HepG2 (cell line): Measurements from ENCODE around the gene ATP6V1C2. TPM values are rescaled to one million over a fixed set of nuclear protein-coding genes. Genes with fewer than 3 reads are reported as not detected.

ENCODE experiments used
- ARNTL ChIP-seq: sonication (generic); formaldehyde crosslinking; IDR thresholded peaks from 2 replicates; pipeline ENCODE4 v1.4.0; 2020; ENCODE audit warnings: mild to moderate bottlenecking, missing genetic modification reagents
- BRF2 ChIP-seq: sonication (generic); formaldehyde crosslinking; IDR thresholded peaks from 2 replicates; pipeline ENCODE4 v1.8.1; 2022; ENCODE audit warnings: mild to moderate bottlenecking, missing genetic modification reagents
- CHD2 ChIP-seq: IDR thresholded peaks from 2 replicates; pipeline ENCODE4 v1.6.1; 2011; ENCODE audit warnings: low read depth, low read length, improper control_type of control experiment
- HOXA5 ChIP-seq: sonication (generic); formaldehyde crosslinking; IDR thresholded peaks from 2 replicates; pipeline ENCODE4 v1.4.0; 2020; ENCODE audit warnings: missing genetic modification reagents
- KAT7 ChIP-seq: IDR thresholded peaks from 2 replicates; pipeline ENCODE4 v1.6.1; 2018; ENCODE audit warnings: borderline replicate concordance, missing compliant biosample characterization
- PRDM15 ChIP-seq: sonication (generic); formaldehyde crosslinking; IDR thresholded peaks from 2 replicates; pipeline ENCODE4 v1.4.0; 2020; ENCODE audit warnings: missing genetic modification reagents
- TAF1 ChIP-seq: sonication (generic); formaldehyde crosslinking; IDR thresholded peaks from 2 replicates; pipeline ENCODE4 v1.4.0; 2020; ENCODE audit warnings: missing genetic modification reagents
- TGIF2 ChIP-seq: IDR thresholded peaks from 2 replicates; pipeline ENCODE4 v1.6.1; 2016; ENCODE audit warnings: control low read depth, missing compliant biosample characterization
- THAP9 ChIP-seq: sonication (generic); formaldehyde crosslinking; IDR thresholded peaks from 2 replicates; pipeline ENCODE4; 2020; ENCODE audit warnings: missing genetic modification reagents, mild to moderate bottlenecking, borderline replicate concordance
- ZNF10 ChIP-seq: sonication (generic); formaldehyde crosslinking; IDR thresholded peaks from 2 replicates; pipeline ENCODE4 v1.4.0; 2020; ENCODE audit warnings: mild to moderate bottlenecking, low read depth, missing genetic modification reagents, borderline replicate concordance
- ZNF414 ChIP-seq: sonication (generic); formaldehyde crosslinking; IDR thresholded peaks from 2 replicates; pipeline ENCODE4 v1.5.0; 2020; ENCODE audit warnings: missing genetic modification reagents
- ZNF646 ChIP-seq: sonication (generic); formaldehyde crosslinking; IDR thresholded peaks from 2 replicates; pipeline ENCODE4 v1.9.0; 2021; ENCODE audit warnings: mild to moderate bottlenecking, missing genetic modification reagents
- polyA plus RNA-seq, 8 experiments: library from polyadenylated mRNA; depleted of rRNA in 3 of 8; stranded (reverse) in 7 of 8; unstranded in 1 of 8; fragments of >200 nt; fragmentation: Illumina TruSeq in 4 of 8; extraction: Trizol in 4 of 8; gene quantifications; 2 replicates each; pipeline versions ENCODE4 v1.2.1 to v1.2.3, GENCODE V29; 2011 to 2016; ENCODE audit warnings: low read depth in 4 of 8, missing spikeins in 1 of 8, mixed read lengths in 1 of 8; ENCODE audit not compliant: insufficient read depth in 1 of 8
- total RNA-seq, 5 experiments: library from RNA; depleted of rRNA; stranded (reverse); fragments of >200 nt; fragmentation: Illumina TruSeq; extraction: Trizol; gene quantifications; 2 replicates each; pipeline ENCODE4 v1.2.3, GENCODE V29; 2016; ENCODE audit warnings: low read depth in 1 of 5

ATP6V1C2 gene
- total and polyA plus RNA-seq, 2 of the 13 experiments (the other 11 are each of a cell fraction or from before 2014, with no cell fraction given) = 0.04 to 0.29 TPM

- no peak for TF ChIP-seq BRF2 (CRISPR knock-in tag)
- no peak for TF ChIP-seq ZNF646
- TF ChIP-seq TAF1 (CRISPR knock-in tag) = peak; percentile 10; the same call in 1 of the 2 replicates
- TF ChIP-seq TGIF2 (CRISPR knock-in tag) = no peak
- no peak for TF ChIP-seq ZNF10 (CRISPR knock-in tag)
- TF ChIP-seq ARNTL (CRISPR knock-in tag) = no peak
- TF ChIP-seq HOXA5 = no peak
- TF ChIP-seq CHD2 = no peak
- 0 out of 2 replicates have a peak, but pooled peaks have one; percentile 3 for TF ChIP-seq KAT7 (CRISPR knock-in tag)
- no peak for TF ChIP-seq THAP9
- TF ChIP-seq PRDM15 (CRISPR knock-in tag) = no peak
- TF ChIP-seq ZNF414 (CRISPR knock-in tag) = peak; percentile 12; the same call in 1 of the 2 replicates
These were observed 90.1 kb downstream of the ATP6V1C2 start (continued) for GRCh38 chr2:10811517-10811916.
